KG1 (cell line): ENCODE measurements around the gene TRIM29.

Experiments
- DNase-seq: peaks from one replicate; lab custom pipeline; 2025; lab: John Stamatoyannopoulos, UW

The TRIM29 gene

DNA sequence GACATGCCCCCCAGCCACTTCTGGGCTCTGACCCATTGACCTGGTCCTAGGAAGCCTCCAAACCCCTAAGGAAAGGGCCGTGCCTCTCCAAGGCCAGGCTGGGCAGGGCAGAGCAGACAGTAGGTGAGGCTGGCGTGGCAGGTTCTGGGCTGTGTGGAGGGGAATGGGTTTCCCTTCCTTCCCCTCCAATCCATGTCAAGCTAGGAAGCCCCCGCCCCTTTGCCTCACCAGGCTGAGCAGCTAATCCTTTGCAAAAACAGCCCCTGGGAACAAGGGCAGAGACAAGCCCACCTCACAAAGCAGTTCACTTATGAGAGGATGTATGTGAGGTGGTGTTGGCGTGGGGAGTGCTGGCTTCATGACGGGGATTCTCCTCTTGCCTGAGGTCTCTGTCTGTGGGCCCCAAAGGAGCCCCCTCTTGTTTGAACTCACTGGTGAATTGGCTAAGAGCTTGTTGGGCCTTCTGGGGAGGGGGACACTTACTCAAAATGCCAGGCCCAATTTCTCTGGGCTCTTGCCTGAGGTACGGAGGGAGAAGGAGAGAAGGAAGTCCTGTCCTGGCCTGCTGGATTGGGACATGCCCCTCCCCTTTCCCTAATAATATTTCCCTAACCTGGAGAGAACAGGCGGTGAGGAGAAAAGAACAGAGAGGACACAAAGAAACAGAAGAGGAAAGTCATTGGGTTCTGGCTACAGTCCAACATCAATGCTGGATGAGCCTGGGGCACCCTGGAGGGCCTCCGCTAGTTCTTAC is 1.6 kb upstream of the TRIM29 start:
- DNase-seq: no peak

DNA sequence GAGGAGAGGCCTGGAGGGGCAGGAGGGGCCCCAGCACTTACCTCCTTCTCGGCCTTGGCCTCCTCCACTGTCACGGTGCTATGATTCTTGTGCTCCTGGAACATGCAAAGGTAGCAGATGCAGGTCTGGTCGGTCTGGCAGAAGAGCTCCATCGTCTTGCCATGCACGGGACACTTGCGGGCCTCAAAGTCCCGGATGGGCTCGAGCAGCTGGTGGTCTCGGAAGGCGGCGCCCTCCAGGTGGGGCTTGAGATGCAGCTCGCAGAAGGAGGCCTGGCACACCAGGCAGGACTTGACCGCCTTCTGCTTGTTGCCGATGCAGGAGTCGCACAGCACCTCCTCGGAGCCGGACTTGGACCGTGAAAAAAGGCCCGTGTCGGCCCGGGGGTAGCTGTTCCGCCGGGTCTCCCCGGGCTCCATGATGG is 714 bp downstream of the TRIM29 start:
- DNase-seq: no peak

DNA sequence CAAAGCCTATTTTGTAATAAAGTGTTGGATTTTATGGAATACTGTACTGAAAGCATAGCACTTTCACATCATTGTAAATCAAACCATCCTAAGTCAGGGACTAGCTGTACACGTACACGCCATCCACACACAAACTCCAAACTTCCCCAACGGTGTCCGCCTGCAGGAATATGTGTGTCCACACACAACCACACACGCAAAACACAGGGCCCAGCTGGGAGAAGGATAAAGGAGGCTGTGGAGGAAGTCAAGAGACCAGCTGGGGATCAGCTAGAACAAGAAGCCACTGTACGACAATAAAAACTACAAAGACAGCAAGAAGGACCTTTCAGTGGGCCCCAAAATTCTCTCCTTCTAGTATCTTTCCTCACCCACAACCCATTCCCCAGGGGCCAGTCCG is 1.6 kb downstream of the TRIM29 start:
- DNase-seq: no peak

DNA sequence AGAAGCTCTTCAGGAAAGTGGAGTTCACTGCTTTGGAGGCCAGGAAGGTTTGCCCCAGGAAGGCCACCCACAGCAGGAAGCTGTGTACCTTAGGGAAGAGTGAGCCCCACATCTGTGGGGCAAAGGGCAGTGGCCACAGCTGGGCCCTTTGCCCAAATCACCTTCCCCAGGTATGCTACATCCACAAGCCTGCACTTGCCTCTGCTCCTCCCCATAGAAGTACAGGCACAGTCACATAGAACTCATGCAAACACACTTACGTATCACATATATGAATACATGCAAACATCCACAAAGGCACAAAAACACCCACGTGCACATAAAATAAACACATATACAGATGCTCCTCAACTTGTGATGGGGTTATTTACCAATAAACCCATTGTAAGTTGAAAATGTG is 2.1 kb downstream of the TRIM29 start:
- DNase-seq: no peak

DNA sequence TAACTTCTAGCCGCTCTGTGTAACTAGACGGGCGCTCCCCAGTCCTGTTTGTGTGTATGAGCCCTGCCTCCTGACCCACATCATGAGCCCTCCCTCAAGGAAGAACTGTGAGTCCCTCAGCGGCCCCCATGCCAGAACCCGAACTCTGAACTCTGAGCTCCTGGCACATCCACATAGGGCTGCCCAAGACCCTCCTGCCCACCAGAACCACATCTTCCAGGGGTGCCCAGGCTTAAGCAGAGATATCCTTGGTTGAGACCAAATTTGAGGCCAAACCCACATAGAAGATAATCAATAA is 3.0 kb downstream of the TRIM29 start:
- DNase-seq: no peak

DNA sequence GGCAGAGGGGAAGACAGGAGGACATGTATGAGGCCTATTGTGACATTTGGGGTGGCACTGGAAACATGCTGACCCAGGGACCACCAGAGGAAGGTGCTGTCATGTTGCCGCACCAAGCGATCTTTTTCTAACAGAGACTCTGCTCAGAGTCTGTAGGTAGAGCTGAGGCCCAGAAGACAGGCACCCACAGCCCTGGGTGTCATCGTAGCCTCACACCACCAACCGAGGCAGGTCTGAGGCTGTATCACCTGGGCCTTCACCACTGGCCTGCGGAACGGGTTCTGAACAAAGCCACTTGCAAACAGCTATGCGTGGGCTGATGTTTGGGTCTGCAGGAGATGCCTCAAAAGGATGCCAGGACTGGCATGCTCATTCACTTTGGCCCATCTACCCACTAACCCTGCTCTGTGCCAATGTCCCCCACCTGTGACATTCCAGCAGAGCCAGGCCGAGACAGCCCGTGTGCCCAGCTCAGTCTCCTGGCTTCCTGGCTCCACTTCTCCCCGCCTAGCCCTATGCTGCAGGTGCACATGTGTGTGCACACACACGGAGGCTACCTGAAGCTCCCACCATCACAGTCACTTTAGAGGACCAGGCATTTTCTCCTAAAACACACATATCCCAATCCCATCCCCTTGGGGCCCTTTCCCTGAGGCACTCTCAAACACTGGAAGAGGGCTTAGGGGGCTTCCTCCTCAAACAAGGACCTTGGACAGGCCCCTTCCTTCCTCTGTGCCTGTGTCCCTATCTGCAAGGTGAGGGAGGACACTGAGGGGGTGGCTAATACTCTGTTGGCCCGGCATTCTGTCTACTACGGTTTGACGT is 3.6 kb downstream of the TRIM29 start:
- no peak for DNase-seq

DNA sequence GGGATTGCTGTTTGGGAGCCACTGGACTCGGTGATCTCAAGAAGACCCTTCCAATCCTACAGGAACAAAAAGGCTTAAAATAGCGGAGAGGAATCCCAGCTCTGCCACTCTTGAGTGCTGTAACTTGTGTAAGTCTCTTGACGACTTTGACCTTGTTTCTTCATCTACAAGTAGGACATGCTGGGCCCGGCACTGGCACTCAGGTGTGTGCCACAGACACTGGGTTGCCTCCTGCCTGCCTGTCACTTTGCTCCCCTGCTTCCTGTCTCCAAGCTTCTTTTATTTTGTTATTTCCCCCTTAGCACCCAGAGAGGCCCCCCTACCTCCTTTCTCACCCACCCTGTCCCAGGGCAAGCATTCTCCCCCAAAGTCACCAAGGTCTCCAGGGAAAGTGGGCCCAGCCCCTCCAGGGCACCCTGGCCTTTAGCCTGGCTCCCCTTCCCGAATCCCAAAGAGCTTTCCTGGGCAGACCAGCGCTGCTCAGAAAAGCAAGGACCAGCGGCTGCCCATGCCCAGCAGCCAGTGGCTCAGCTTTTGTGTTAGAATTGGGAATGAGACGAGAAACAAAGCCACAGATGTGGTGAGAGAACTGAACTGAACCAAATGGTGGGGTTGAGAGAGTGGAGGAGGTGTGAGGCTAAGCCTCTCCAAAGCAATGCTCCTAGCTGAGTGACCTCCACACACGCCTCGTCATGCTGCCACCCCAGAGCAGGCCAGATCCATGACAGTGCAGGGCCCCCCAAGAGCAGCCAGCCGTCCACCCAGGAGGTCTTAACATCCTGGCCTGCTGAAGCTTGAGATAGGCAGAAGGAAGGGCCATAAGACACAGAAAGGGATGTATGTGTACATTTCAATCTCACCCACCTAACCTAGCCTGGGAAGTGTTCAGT is 4.5 kb downstream of the TRIM29 start:
- no peak for DNase-seq

DNA sequence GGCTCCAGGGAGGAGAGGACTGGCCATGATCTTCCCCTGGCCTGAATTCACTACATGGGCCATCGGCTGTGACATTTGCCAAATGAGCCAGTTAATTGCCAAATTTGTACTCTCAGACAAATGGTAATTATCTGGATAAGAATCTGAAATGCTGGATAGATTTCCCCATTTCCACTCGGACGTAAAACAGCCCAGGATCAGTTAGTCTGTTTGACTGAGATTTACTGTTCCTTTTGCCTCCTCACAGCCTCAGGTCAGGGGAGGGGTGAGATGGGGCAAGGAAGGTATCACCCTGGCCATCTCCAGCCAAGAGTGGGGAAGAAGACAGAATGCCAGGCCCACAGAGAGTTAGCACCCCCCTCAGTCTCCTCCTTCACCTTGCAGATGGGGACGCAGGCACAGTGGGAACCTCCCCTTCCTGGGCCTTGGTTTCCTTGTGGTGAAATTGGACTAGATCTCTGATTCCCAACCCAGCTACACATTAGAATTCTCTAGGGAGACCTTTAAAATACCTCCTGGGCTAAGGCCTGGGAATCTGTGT is 5.2 kb downstream of the TRIM29 start:
- no peak for DNase-seq

DNA sequence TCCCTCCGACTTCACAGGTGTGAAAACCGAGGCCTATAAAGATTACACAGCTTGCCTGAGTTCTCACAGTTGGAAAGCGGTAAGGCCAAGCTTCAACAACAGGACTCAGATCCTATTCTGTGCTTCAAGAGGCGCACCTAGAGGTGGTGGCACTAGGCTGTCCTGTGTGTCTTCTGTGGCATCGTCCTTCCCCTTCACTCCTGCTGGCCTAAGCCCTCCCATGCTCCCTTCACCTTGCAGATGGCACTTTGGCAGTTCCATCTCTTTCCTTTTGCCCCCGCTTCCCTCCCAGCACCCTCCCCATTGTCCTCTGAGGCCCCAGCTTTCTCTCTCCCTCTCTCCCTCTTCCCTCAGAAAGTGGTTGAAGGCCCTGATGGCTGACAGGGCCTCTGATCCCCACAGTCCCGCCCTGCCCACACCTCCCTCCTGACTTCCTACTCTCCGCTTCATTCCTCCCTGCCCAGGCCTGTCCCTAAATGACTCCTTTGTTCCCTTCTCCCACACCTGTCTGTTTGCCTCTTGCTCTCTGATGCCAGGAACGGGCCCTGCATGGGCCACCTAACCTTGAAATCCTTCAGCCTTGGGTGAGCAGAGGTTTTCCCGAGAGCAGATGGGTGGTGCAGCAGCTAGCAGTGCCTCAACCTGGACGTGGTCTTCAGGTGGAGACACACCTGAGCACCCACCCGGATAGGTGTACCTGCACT is 5.8 kb downstream of the TRIM29 start:
- no peak for DNase-seq

DNA sequence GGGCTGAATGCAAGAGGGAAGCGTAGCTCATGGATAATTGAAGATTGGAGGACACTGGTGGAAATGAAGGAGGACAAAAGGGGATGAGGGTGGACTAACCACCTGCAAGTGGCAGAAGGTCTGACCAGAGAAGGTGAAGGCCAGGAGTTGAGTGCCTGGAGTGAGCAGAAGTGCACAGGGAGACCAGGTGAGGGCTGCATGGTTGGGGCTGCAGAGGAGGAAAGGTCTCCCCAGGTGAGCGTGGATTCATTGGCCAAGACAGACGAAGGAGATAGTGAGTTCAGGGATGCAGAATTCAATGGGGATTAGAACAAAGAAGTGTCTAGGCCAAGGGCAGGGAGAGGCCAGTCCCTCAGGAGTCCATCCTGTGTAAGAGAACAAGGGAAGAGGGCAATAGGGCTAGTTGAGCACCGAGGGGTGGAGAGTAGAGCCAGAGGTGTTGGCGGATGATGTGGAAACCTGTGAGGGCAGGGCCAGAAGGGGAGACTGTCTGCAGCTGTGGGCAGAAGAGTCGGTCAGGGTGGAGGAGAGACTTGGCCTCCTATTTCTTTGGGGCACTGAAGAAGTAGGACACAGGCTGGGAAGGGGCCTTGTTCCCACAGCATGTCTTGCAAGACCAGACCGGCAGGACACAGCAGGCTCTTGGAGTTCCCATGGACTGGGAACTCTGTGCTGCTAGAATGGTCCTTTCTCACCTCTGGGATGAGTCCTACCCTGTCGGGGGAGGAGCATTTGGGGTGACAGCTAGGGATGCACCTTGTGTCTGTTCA is 6.7 kb downstream of the TRIM29 start:
- no peak for DNase-seq

DNA sequence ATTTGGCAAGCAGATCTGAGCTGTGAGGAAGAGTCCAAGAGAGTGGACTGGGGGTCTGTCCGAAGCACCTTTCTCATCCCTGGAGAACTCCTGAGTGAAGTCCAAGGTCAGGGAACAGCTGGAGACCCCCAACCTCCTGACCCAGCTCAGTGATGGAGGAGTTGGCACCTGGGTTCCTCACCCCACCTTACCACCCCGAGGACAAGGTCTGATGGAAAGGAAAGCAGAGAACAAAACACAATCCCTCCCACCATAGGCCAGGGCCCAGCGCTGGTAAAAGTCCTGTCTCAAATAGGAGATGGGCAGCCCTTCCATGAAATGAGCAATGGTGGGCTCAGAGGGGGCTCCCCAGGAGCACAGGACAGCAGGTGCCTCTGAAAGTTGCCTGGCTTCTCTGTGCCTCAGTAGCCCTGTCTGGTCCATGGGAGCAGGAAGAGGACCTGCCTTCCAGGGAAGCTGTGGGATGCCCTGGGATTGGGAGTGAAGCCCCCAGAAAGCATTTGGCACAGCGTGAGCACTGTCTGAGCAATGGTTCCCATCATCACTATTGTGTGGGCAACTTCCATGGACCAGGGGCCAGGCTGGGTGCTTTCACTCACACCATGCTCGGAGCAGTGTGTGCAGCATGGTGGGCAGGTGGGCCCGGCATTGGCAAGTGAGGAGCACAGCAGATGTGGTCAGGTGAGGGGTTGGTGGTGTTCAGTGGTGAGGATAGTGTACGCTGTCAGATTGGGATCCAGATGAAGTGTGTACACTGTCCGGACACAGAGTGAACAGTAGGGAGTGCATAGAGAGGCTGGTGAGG is 7.5 kb downstream of the TRIM29 start:
- DNase-seq: no peak

DNA sequence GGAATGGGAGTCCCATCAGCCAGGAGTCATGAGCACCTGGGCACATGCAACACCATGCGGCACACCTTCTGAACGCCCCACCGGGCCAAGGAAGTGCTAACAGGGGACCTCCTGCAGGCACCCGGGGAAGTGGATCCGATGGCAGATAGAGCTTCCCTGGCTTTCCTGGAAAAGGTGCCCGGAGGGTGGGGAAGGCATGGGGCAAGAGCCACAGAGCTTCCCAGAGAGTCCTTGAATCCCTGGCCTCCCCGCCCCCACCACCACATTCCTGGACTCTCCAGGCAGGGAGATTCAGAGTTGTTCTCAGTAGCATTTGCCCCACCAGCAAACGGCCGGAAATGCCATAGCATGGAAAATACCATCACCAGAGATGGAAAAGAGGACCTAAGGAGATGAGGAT is 8.3 kb downstream of the TRIM29 start:
- no peak for DNase-seq

DNA sequence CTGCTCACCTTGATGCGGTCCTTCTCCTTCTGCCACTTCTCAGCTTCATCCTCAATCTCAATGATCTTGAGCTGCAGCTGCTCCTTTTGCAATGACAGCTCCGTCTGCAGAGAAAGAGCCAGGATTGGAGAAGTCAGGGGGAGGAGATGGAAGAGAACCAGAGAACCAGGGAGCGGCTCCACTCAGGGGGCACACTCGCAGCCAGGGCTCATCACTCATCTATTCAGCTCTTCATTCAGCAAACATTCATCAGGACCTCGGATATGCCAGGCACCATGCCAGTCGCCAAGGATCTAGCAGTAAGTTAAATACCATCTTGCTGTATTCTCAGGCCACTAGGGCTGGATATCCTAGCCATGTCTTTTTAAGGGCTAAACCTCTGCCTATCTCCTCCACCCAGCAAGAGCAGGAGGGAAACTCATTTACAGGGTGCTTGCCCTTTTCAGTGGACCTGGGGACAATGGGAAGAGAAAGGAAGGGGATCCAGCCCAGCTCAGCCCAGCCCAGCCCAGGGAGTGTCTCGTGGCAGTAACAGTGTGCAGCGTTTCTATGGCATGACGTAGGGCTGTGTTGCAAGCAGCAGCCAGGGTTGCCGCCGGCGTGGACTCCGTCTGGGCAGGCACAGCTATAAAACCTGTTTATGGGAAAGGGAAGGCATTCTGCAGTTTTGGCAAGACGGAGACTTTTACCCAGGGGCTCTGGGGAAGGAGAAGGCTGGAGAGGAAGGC is 9.4 kb downstream of the TRIM29 start:
- DNase-seq: no peak

DNA sequence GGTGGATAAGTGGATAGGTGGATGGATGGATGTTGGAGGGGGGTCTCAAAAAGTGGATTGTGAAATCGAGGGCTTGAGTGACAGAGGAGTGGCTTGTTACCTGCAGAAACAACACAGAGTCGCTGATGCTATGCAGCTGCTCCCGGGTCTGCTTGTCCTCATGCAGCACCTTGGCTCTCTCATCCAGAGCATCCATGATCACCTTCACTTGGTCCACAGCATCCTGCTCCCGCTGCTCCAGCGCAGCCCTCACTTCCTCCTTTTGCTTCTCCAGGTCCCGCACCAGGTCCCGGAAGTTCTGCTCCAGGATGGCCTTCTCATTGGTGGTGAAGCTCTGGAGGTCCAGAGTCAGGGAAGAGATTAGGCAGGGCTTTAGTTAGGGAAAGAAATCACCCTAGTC is 10.7 kb downstream of the TRIM29 start:
- DNase-seq: no peak

DNA sequence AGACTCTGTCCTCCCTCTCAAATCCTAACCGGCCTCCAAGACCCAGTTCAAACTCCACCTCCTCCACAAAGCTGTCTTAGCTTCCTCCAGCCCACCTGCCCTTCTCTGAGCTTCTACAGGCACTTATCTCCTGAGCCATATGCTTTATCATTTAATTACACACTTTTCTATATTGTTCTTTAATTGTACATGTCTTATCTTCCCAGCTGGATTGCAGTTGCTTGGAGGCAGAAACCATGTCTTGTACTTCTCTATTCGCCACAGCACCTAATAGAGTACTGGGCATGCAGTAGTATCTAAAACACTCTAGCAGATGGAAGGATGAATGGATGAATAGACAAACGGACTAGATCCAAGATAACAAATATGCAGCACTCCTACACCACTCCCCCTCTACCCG is 11.3 kb downstream of the TRIM29 start:
- no peak for DNase-seq

DNA sequence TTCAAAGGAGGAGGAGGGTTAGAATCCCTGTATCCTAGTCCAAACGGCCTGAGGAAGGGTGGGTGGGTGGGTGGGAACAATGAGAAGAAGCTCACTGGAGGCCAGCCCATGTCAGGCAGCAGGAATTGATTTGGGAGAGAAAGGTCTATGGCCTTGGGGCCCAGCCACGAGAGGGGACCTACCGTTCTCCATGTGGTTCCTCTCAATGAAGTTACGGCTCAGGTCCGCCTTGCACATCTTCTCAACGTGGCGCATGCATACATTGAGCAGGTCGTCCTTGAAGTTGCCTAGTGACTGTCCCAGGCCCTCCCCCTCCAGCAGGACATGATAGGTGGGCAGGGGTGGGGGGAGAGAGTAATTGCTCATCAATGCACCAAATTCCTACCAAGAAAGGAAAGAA is 12.4 kb downstream of the TRIM29 start:
- DNase-seq: no peak

DNA sequence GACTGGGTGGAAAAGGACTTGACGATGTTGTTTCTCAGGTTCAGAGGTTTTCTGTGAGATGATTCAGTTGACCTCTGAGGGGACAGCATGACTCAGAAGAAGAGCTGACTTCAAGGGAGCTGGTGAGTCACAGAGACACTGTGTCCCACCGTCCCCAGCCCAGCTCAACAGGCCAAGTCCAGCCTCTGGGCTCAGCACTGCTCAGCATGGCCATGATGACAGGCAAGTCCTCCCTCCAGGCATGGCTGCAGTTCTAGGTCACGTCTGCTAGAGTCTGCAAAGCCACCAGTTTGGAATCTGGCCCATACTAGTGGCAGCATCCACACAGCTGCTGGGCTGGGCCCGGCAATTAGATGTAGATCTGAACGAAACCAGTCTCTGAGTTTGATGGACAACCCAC is 12.9 kb downstream of the TRIM29 start:
- no peak for DNase-seq

DNA sequence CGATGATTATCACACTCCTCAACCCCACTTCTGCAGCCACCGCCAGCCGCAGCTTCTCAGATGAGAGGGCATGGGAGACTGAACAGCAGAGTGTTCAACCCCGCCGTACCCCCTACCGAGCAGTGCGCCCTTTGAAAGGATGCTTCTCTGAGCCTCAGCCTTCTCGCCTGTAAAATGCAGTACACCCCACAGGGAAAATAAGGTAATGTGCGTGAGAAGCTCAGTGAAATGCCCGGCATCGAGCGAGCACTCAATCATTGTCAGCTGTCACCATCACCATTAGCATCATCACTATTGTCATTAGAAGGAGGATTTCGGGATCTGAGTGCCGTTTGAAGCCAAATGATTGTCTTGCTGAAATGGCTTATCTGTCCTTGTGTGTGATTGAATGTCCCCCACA is 13.6 kb downstream of the TRIM29 start:
- DNase-seq: no peak

DNA sequence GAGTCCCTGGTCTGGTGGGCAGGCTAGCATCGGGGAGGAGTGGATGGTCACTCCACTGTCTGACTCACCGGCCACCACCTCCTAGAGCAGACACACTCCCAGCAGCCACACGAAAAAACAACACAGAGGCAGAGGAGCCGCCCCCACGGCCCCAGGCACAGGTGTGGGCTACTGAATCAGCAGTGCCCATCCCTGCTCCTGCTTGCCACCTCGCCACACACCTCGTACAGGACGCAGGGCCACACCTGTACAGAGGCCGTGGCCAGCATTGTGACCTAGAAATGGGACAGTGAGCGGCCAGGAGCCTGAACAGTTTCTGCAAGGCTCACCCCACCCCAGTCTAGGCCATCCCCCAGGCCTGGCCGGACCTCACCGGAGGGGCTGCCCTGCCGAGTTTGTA is 14.0 kb downstream of the TRIM29 start:
- no peak for DNase-seq
